ENCODE measurements around the gene DELE1. TPM values are rescaled to one million over a fixed set of nuclear protein-coding genes. Genes with fewer than 3 reads are reported as not detected.

Gene DELE1
- total RNA-seq, 2 donors from 2014 or later: 66.7 to 98.1 TPM

DNA sequence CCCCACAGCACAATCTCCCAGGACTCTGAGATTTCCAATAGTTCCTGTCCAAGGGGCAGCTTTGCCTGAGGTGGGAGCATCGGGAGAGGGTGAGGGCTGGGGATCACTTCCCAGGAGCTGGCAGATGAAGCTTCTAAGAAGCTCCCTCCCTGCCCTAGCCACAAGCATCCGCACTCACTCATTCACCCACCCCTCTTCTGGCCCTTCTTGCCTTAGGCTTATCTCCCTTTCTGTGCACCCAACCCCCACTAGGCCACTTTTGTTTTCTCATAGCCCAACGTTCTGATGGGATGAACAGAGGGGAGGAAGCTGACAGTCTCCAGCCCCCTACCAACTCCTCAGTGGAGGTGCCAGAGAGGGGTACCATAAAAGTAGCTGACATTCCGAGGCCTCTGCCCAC lies 41.8 kb upstream of the DELE1 start:
- WGBS: 8% methylated on average over 4 of the region's 4 CpGs
- Histone ChIP-seq H3K4me1 (replicated peaks) (peaks cover 3% of the 10 kb centered on the region), H3K27me3 (replicated peaks; ENCODE audit: insufficient read depth) (peaks cover 8% of the 10 kb centered on the region), H3K27ac (no peak overlapping the region), H3K4me3 (no peak overlapping the region), H3K9me3 (no peaks in the 10 kb centered on the region), H3K36me3 (no peaks in the 10 kb centered on the region)
- no peak for TF ChIP-seq POLR2A (IDR thresholded peaks at IDR 0.05)
- TF ChIP-seq POLR2AphosphoS5 (IDR thresholded peaks at IDR 0.05): no peak
- TF ChIP-seq, protein P1, sequence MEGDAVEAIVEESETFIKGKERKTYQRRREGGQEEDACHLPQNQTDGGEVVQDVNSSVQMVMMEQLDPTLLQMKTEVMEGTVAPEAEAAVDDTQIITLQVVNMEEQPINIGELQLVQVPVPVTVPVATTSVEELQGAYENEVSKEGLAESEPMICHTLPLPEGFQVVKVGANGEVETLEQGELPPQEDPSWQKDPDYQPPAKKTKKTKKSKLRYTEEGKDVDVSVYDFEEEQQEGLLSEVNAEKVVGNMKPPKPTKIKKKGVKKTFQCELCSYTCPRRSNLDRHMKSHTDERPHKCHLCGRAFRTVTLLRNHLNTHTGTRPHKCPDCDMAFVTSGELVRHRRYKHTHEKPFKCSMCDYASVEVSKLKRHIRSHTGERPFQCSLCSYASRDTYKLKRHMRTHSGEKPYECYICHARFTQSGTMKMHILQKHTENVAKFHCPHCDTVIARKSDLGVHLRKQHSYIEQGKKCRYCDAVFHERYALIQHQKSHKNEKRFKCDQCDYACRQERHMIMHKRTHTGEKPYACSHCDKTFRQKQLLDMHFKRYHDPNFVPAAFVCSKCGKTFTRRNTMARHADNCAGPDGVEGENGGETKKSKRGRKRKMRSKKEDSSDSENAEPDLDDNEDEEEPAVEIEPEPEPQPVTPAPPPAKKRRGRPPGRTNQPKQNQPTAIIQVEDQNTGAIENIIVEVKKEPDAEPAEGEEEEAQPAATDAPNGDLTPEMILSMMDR (IDR thresholded peaks at IDR 0.05): no peak
- intact Hi-C loops (cut with DNase I): no loop called here
- DNase-seq (ENCODE audit: low spot score): no peak

DNA sequence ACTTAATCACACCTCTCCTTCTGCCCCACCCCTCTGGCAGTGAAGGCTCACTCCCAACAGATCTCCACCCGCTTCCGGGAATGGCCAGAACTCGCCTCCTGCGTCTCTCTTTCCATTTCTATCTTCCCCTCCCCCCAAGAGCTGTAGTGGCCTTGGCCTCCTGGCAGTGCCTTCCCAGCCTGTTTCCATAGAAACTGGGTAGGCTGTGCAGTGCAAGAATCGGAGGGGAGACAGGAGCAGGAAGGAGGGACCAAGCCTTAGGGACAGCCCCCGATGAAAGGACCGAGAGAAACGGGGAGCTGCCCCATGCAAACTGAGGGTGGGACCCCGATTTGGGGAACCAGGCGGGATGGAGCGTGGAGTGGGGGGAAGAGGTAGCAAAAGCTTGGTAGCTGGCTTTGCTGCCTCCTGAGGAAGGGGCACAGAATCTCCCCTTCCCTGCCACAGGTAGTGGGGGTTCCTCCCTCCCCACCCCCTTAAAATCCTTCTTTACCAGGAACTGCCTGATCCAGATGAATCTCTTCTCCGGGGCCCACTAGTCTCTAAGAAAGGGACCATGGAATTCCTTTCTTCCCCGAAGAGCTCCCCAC lies 41.0 kb upstream of the DELE1 start:
- Histone ChIP-seq H3K27me3 (replicated peaks; ENCODE audit: insufficient read depth) (peaks cover 8% of the 10 kb centered on the region), H3K27ac (no peak overlapping the region), H3K9me3 (no peaks in the 10 kb centered on the region), H3K4me3 (no peak overlapping the region), H3K4me1 (replicated peaks) (peaks cover 3% of the 10 kb centered on the region), H3K36me3 (no peaks in the 10 kb centered on the region)
- 13% methylated on average over 13 of the region's 13 CpGs for WGBS
- intact Hi-C loops (cut with DNase I): no loop called here
- TF ChIP-seq POLR2AphosphoS5 (IDR thresholded peaks at IDR 0.05) (no peak), POLR2A (IDR thresholded peaks at IDR 0.05) (no peak)
- TF ChIP-seq, protein P1 (IDR thresholded peaks at IDR 0.05): no peak
- no peak for DNase-seq (ENCODE audit: low spot score)

DNA sequence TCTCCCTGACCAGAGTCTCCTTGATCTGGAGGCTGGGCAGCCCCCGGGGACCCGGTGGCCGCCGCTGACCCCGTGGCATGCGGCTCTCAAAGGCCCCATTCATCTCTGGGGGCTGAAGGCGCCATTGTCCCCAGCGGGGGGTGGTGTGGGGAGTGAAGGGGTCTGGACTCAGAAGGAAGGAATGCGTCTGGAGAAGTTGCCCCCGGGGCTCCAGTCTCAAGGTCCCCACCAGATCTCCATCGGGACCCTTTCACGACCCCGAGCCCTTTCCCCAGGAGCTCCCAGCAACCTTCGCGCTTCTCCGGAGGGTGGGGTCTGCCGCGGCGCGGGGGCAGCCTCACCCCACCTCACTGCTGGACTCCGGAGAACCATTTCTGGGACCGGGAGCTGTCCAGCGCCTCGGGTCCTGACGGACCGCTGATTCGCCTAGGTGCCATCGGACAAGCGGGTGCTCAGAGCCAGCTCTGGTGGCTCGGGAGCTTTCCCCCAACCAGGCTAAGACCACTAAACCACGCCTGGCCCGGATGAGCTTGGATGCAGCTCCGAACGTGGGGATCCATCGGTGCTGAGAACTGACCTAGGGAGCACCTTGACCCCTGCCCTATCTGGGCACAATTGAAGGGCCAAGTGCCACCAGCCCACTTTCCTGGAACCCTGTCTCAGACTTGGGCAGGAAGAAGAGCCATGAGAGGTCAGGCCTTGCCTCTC lies 40.3 kb upstream of the DELE1 start:
- H3K27me3 ChIP-seq (replicated peaks; ENCODE audit: insufficient read depth): peaks cover 8% of the 10 kb centered on the region
- TF ChIP-seq, protein P1 (IDR thresholded peaks at IDR 0.05): no peak
- no peak for TF ChIP-seq POLR2A (IDR thresholded peaks at IDR 0.05)
- no peak for TF ChIP-seq POLR2AphosphoS5 (IDR thresholded peaks at IDR 0.05)
- no peak overlapping the region for H3K27ac ChIP-seq
- H3K4me3 ChIP-seq: no peak overlapping the region
- no peaks in the 10 kb centered on the region for H3K9me3 ChIP-seq
- intact Hi-C loops (cut with DNase I): no loop called here
- no peaks in the 10 kb centered on the region for H3K36me3 ChIP-seq
- no peak for DNase-seq (ENCODE audit: low spot score)
- H3K4me1 ChIP-seq (replicated peaks): peaks cover 3% of the 10 kb centered on the region
- 3% methylated on average over 35 of the region's 35 CpGs for WGBS

DNA sequence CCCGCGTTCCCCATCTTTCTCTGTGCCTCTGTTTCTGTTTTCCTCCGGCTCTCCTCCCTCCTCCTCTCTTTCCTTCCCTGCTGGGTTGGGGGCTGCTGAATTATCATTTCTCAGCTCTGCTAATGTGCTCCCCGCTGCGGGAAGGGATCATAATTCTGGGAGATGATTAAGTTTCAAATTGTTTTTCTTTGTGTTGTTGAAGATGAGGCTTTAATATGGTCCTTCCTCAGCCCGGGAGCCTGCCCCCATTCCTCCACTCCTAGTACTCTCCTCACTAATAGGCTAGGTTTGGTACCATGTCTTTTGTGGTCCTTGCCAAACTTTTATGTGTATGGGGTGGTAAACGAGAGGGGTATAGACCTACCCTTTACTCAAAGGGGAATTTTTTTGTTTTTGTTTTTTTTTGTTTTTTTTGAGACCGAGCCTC lies 39.8 kb upstream of the DELE1 start:
- no peaks in the 10 kb centered on the region for H3K9me3 ChIP-seq
- H3K27ac ChIP-seq: no peak overlapping the region
- peaks cover 3% of the 10 kb centered on the region for H3K4me1 ChIP-seq (replicated peaks)
- TF ChIP-seq, protein P1 (IDR thresholded peaks at IDR 0.05): no peak
- no peak for TF ChIP-seq POLR2A (IDR thresholded peaks at IDR 0.05)
- no peak for TF ChIP-seq POLR2AphosphoS5 (IDR thresholded peaks at IDR 0.05)
- H3K27me3 ChIP-seq (replicated peaks; ENCODE audit: insufficient read depth): peaks cover 8% of the 10 kb centered on the region
- intact Hi-C loops (cut with DNase I): no loop called here
- H3K4me3 ChIP-seq: no peak overlapping the region
- WGBS: 28% methylated on average over 8 of the region's 8 CpGs
- DNase-seq (ENCODE audit: low spot score): no peak
- H3K36me3 ChIP-seq: no peaks in the 10 kb centered on the region

Data from prostate gland (tissue), 2 donors.